A549 treated with Mapracorat at 1 μM for 4 hours (cell line): Measurements from ENCODE around the gene PRIMPOL. TPM values are rescaled to one million over a fixed set of nuclear protein-coding genes. Genes with fewer than 3 reads are reported as not detected.

ENCODE experiments used
- total RNA-seq: library from RNA; stranded (reverse); fragments of 200-300 nt; extraction: Qiagen RNA extraction; gene quantifications from 5 replicates; pipeline ENCODE4 v1.2.3, GENCODE V29; 2022

Gene PRIMPOL
- total RNA-seq = 6.3 to 7.2 TPM (median 7.1 TPM) in 5 replicates

GRCh38 chr4:184649026-184649970 is at the start of gene PRIMPOL, which contains the start of gene CASP3:
TSS of gene PRIMPOL (plus strand) at chr4:184649738. CDS start at chr4:184657141, 7,403 bp downstream.
TSS of gene CASP3 (minus strand) at chr4:184649447. CDS start at chr4:184638453, 10,994 bp downstream.

GRCh38 chr4:184733654-184734524 is 84.4 kb downstream of the PRIMPOL start, which contains the start of gene CENPU:
TSS of gene CENPU (minus strand) at chr4:184734096. CDS start at chr4:184734062, 34 bp downstream.

Other genes starting within 250 kb of the PRIMPOL start
- gene IRF2, start 175.2 kb upstream of the PRIMPOL start, total RNA-seq = 8.4 to 10.2 TPM (median 9.5 TPM) in 5 replicates
- 20.3 to 22.7 TPM (median 21.7 TPM) in 5 replicates for gene CASP3, start 291 bp upstream of the PRIMPOL start, total RNA-seq
- gene CENPU, start 84.4 kb downstream of the PRIMPOL start, total RNA-seq = 22.2 to 25.3 TPM (median 24.1 TPM) in 5 replicates
- gene ACSL1, start 176.2 kb downstream of the PRIMPOL start, total RNA-seq = 27.9 to 31.4 TPM (median 29.5 TPM) in 5 replicates